Activated CD4-positive, CD25-positive, alpha-beta regulatory T cell treated with anti-CD3 and anti-CD28 coated beads, Interleukin-2, amount 50 U/mL, for 72 hours (primary cell): ENCODE data around the gene GDF15.
A peak's percentile ranks its signal among the peaks of the same experiment; 100 is the strongest.

Experiments used
- DNase-seq: peaks from one replicate; pipeline ENCODE4 v3.0.0; 2021

GDF15 gene

GRCh38 chr19:18420930-18421329 is 35.0 kb downstream of the GDF15 start:
- DNase-seq: no peak

DNA sequence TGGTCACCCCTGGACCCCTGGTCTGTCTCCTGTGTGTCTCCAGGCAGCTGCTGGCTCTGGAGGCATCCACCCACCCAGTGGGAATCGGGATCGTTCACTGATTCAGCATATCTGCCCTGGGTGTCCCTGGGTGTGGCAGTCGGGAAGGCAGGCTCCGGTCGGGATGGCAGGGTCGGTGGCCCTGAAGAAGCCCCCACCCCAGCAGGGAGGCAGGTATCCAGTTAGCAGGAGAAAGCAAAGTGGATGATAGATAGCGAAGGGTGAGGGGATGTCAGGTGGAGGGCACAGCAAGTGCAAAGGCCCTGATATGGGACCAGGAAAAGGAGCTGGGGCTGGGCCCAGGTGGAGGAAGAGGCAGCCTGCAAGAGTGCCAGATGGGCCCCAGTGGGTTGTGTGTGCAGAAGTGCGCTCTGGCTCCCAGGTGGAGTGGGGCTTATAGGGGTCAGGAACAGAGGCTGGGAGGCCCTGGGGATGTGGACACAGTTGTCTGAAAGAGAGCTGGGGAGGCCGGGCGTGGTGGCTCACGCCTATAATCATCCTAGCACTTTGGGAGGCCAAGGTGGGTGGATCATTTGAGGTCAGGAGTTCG is 35.5 kb downstream of the GDF15 start:
- no peak for DNase-seq

GRCh38 chr19:18422530-18423191 is 36.7 kb downstream of the GDF15 start:
- DNase-seq: no peak

GRCh38 chr19:18423258-18424020 is 37.5 kb downstream of the GDF15 start:
- no peak for DNase-seq

DNA sequence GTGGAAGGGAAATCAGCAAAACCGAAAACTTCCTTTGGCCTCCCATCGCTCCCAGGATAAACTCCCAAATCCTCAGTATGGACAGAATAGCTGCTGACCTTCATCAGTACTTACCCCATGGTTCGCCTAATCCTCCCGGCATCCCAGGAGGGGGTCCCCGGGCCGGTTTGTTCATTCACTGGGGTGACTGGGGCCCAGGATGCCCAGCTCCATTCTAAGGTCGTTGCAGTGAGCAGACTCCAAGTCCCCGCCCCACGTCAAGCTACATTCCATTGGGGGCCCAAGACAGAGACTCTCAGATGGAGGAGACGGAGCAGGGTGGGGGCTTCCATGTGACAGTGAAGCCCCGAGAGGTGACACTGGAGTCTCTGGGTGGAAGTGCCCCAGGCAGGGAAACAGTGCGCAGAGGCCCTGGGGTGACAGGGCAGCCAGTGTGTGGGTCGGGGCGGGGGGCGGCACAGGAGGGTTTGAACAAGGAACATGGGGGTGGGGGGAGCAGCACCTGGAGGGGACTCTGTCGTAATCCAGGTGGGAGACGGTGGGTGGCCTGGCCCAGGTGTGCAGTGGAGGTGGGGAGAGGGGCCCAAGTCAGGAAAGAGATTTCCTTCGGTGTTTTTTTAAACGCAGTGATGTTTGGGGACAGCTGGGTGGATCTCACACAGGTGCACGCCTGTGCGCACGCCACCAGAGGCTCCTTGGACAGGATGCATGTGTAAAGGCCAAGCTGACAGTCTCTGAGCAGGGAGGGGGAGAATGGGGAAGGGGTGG is 38.3 kb downstream of the GDF15 start:
- no peak for DNase-seq

DNA sequence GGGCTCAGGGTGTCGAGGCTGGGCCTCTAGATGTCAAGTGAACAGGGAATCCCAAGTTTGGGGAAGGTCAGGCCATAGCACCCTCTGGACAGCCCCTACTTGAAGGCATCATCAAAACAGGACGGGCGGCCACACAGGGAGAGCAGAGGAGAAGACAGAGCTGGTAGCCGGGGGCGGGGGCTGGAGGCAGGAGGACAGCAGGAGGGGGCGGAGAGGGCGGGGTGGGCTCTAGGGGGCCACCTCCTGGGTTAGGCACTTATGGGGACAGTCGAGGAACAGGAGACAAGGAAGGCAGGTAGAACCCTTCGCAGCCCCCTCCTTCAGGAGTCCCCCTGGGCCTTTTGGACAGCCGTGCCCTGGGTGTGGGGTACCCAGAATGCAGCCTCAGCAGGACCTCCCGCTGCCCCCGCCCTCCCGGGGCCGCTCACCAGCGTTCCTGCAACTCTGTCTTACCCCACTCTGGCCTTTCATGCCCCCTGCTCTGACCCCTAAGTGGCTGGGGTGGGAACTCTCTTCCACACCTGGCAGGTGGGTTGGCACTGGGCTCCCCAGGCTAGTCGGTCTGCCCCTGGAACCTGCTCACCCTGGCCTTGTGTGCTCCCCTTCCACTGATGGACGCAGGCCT is 39.0 kb downstream of the GDF15 start:
- DNase-seq: no peak

GRCh38 chr19:18425515-18426415 is 39.8 kb downstream of the GDF15 start:
- DNase-seq: no peak

- DNase-seq: no peak
These were observed 40.4 kb downstream of the GDF15 start for GRCh38 chr19:18426416-18426767.

DNA sequence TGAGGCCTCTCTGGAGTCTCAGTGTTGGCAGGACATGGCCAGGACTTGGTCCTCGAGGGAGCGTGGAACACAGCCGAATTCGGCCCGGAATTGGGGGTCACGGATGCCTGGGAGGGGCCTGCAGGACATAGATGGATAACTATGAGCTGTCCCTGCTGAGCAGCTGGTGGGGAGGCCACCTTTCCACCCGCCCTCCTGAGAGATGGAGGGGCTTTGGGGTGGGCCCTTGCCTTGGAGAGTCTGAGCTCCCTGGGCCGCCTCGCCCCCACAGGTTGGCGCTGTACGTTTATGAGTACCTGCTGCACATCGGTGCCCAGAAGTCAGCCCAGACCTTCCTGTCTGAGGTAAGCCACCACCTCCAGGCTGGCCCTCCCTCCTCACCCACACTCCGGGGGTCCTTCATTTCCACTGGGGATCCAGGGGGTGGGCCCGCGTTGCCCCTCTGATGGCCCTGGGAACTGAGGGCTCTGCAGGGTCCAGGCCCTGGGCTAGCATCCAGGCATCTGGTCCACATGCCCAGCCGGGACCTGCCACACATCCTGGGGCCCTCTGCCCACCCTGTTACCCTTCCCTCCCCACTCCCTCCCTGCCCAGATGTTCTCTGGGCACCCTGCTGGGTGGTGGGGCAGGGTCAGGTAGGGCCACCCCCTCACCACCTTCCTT is 41.3 kb downstream of the GDF15 start:
- no peak for DNase-seq

DNA sequence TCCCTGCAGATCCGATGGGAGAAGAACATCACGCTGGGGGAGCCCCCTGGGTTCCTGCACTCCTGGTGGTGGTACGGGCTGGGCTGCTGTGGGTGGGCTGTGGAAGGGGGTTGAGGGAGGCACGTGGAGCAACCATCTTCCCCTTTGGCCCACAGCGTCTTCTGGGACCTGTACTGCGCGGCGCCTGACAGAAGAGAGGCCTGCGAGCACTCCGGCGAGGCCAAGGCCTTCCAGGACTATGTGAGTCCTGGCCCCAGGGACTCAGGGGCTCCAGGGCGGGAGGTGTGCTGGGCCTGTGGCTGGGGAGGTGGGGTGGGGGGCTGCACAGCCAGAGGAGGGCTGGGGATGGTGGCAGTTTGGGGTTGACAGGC is 41.8 kb downstream of the GDF15 start:
- DNase-seq: no peak

- no peak for DNase-seq
These were observed 42.3 kb downstream of the GDF15 start for GRCh38 chr19:18428173-18428786.

GRCh38 chr19:18428787-18429674 is 43.1 kb downstream of the GDF15 start:
- peak; percentile 74 for DNase-seq

DNA sequence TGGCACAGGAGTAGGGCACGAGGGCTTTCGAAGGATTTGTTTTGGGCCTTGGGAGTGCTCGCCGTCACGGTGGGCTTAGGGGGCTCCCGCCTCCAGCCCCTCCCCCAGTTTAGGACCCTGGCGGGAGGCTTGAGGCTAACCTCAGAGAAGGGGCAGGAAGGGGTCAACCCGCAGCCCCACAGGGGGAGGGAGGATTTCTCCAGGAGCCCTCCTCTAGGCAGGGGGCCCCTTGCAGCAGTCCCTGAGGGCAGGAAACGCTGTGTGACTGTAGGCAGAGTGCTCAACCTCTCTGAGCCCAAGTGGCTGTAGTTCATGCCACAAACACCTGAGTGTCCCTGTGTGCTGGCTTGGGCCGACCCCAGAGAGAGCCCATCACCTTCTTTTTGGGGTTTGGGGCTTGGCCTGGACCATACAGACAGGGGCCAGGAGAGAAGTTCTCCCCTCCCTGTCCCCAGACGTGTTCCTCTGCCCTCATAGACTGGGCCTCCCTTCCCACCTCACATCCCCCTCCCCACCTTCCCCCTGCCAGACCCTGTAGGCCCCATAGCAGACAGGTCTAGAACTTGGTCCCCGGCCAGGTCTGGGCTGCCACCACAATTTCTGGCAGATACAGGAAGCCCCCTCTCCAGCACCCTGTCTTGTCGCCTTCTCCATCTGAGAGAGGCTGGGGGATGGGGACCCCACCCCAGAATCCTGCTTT is 43.9 kb downstream of the GDF15 start:
- DNase-seq: no peak

GRCh38 chr19:18430417-18431144 is 44.6 kb downstream of the GDF15 start:
- no peak for DNase-seq

- DNase-seq: no peak
These were observed 45.6 kb downstream of the GDF15 start for GRCh38 chr19:18431351-18432197.

- no peak for DNase-seq
These were observed 46.5 kb downstream of the GDF15 start for GRCh38 chr19:18432275-18433014.
